Limb (tissue), 2 donors: ENCODE measurements around the gene KCTD11.
A peak's percentile ranks its signal among the peaks of the same experiment; 100 is the strongest.

Source experiments
- DNase-seq, 2 donors: peaks; one replicate each; pipeline ENCODE4 v3.0.0-alpha.2; 2016; ENCODE audit errors: extremely low spot score in 2 of 2

The KCTD11 gene

DNA sequence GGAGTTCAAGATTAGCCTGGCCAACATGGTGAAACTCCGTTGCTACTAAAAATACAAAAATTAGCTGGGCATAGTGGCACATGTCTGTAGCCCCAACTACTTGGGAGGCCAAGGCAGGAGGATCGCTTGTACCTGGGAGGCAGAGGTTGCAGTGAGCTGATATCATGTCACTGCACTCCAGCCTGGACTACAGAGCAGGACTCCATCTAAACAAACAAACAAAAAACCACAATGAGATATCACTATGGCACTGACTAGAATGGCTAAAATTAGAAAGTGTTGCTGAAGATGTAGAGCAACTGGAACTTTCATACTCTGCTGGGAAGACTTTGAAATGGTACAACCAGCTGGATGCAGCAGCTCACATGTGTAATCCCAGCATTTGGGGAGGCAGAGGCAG is 22.4 kb downstream of the KCTD11 start:
- no peak for DNase-seq

DNA sequence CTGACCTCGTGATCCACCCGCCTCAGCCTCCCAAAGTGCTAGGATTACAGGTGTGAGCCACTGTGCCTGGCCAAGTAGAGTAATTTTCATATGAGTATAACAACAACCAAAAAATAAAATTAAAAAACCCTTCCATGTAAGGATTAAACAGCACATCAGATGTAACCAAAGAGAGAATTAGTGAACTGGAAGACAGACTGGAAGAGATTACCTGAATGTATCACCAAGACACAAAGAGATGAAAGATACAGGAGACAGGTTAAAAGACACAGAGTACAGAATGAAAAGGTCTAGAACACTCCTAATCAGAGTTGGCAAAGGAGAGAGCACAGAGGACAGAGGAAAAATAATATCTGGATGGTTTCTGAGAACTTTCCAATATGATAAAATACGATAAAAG is 27.2 kb downstream of the KCTD11 start:
- DNase-seq: no peak

DNA sequence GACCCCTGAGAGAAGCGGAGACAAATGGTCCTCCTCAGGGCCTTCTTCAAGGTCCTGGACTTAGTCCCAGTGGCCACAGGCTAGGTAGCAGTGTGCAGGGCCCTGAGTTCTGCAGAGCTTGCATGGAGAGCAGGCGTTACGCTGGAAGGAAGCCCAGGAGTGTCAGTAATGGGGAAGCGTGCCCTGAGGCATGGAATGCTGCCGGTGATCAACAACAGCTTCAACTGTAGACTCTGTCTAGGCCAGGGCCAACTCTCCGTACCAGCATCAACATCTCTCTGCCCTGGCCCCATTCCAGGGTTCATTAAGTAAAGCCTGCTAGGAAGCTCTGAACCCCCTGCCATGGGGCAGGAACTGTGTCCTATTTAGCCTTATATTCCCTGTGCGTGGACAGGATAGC is 28.4 kb downstream of the KCTD11 start:
- peak in 1 of 2 donors; percentile 43 for DNase-seq

DNA sequence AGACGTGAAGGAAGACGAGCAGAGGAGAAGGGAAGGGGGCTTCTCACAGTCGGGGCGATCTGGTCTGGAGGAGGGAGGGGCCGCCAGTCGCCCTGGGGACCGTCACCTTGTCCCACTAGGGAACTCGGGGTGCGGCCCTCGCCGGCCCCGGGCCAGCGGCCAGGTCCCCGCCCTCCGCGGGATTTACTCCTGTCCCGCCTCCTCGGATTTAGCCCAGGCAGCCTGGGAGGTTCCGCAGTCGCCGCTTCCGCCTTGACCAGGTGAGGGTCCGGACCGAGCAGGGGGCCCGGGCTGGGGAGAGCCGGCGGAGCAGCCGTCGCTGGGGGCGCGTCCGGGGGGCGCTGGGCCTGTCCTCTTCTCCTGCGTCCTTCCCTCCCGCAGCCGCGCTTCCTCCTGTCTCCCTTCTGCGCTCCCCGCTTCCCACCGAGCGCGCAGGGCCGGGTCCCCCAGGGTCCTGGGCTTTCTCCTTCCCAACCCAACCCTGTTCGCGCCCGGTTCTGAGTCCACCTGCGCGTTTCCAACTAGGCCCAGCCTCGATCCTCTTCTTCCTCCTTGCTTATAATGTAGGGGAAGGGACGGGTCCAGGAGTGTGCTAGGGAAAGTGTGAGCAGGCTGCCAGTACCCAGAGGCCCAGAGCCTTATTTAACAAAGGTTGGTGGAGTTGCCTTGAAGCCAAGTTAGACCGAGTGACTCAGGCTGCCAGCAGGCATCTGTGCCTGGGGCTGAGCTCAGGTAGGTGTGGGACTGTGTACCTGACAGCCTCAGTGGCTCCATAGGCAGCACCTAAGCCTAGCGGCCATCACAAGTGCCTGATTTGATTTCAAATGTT is 29.1 kb downstream of the KCTD11 start, which contains the start of gene TNK1:
Gene TNK1, plus strand, starts transcription at position 235 of the 829 bp plus-strand sequence. CDS start 1,838 bp downstream, outside the sequence.
- no peak for DNase-seq

DNA sequence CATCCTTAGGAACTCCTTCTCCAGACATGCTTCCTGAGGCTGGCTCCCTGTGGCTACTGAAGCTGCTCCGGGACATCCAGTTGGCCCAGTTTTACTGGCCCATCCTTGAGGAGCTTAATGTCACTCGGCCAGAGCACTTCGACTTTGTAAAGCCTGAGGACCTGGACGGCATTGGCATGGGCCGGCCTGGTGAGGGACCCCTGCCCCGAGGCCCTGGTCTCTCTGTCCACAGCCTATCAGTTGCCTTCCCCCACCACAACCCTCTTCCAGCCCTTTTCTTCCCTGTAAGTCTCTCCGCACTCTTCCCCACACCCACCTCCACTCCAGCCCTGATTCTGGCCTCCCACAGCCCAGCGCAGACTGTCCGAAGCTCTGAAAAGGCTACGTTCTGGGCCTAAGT is 30.9 kb downstream of the KCTD11 start:
- no peak for DNase-seq

DNA sequence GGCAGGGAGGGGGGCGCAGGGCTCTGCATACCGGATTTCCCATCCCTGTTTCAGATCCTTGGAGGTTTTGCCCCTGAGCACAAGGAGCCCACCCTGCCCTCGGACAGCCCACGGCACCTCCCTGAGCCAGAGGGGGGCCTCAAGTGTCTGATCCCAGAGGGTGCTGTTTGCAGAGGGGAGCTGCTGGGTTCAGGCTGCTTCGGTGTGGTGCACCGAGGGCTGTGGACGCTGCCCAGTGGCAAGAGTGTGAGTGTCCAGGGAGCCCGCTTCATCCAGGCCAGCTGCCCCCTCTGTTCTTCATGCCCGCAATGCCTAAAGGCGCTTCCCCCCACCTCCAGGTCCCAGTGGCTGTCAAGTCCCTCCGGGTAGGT is 31.4 kb downstream of the KCTD11 start:
- no peak for DNase-seq

DNA sequence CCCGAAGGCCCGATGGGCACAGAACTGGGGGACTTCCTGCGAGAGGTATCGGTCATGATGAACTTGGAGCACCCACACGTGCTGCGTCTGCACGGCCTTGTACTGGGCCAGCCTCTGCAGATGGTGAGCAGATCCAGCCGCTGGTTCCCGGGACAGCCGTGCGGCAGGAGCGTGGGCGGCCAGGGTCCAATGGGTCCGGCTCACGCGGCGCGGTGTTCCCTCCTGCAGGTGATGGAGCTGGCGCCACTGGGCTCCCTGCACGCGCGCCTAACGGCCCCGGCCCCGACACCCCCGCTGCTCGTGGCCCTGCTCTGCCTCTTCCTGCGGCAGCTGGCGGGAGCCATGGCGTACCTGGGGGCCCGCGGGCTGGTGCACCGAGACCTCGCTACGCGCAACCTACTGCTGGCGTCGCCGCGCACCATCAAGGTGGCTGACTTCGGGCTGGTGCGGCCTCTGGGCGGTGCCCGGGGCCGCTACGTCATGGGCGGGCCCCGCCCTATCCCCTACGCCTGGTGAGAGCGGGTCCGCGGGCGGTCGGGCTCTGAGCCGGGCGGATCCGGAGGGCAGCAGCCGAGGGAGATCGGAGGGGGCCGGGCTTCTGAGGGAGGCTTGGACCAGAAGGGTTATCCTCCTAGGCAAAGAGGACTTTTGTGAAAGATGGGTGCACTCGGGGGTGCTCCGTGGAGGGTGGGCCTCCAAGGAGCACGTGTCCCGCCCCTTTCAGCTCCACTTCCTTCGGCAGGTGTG is 32.0 kb downstream of the KCTD11 start:
- peak; percentile 37 to 80 for DNase-seq

DNA sequence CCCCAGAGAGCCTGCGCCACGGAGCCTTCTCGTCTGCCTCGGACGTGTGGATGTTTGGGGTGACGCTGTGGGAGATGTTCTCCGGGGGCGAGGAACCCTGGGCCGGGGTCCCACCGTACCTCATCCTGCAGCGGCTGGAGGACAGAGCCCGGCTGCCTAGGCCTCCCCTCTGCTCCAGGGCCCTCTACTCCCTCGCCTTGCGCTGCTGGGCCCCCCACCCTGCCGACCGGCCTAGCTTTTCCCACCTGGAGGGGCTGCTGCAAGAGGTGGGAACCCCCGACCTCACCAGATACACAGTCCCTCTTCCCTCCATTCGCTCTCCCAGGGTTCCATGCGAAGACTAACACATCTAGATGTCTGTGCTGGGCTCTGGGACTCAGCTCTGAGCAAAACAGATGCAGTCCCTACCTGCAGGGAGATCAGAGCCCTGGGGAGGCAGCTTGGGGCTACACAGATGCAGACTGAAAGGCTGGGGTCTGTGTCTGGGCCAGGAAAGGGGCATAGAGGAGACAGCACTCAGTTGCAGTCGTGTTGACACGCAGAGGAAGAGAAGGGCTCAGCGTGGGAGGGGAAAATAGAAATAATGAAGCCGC is 32.6 kb downstream of the KCTD11 start:
- no peak for DNase-seq

DNA sequence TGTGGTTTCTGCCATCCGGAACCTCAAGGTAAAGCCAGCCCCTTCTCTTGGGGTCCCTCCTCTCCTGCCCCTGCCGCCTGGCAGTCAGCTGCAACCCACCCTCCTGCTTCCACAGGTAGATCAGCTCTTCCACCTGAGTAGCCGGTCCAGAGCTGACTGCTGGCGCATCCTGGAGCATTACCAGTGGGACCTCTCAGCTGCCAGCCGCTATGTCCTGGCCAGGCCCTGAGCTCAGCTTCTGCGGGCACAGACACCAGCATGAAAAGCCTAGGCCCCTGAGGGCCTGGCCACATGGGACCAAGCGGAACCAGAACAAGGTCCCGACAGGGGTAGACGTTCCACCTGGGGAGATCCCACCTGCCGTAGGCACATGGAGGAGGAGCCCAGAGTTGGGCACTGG is 36.9 kb downstream of the KCTD11 start:
- no peak for DNase-seq

DNA sequence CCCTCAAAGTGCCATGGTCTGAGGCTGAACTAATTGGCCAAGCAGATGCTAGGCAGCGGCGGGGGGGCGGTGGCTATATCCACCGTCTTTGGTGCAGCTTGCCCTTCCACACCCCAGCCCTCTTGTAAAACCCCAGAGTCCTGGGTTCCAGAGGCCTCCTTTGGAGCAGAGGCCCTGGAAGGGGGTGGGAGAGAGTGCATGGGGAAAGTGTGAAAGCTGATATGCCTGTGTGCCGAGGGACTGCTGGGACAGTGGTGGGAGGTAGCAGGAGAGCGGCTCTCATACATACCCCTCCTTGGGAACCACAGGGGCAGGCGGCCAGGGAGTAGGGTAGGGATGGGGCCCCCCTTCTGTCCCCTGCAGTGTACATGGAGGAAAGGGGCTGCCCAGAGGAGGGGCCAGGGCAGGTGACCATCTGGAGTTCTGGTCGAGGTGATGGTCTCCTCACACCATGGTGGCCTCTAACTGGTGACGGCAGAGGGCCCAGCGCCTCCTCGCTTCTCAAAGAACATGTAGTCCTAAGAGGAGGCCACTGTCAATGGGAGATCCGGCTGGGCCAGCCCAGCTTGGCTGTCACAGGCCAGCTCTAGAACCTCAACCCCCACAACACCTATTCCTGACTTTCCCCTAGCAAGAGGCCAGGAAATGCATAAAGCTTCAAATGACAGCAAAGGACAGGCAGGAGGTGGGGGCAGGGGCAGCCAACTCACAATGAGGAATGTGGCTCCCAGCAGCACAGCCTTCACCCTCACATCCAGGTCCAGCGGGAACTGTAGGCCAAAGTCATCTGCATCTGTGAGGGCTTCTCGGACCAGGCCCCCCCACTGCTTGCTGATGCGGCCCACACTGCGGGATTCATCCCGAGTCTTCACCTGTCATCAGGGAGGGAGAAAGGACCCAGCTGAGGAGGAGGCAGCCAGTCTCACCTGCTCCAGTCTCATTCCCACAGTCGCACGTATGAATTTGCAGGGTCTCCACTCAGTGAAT is 38.3 kb downstream of the KCTD11 start:
- DNase-seq: no peak

DNA sequence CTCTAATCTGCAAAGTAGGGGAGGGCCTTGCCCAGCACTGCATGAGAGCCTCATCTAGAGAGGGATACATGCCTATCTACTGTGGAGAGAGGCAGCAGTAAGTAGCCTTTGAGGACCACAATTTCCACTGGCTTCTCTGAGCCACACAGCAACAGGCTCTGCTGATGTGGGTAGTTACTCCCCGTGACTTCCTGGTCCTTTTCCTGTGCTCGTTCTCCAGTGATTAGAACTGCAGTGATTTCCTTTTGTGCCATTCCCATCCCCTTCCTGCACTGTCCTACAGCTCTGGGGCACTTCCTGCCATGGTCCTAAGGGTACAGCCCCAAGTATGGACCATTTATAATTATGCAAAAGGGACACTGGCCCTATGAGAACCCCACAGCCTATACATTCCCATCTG is 39.3 kb downstream of the KCTD11 start:
- no peak for DNase-seq

DNA sequence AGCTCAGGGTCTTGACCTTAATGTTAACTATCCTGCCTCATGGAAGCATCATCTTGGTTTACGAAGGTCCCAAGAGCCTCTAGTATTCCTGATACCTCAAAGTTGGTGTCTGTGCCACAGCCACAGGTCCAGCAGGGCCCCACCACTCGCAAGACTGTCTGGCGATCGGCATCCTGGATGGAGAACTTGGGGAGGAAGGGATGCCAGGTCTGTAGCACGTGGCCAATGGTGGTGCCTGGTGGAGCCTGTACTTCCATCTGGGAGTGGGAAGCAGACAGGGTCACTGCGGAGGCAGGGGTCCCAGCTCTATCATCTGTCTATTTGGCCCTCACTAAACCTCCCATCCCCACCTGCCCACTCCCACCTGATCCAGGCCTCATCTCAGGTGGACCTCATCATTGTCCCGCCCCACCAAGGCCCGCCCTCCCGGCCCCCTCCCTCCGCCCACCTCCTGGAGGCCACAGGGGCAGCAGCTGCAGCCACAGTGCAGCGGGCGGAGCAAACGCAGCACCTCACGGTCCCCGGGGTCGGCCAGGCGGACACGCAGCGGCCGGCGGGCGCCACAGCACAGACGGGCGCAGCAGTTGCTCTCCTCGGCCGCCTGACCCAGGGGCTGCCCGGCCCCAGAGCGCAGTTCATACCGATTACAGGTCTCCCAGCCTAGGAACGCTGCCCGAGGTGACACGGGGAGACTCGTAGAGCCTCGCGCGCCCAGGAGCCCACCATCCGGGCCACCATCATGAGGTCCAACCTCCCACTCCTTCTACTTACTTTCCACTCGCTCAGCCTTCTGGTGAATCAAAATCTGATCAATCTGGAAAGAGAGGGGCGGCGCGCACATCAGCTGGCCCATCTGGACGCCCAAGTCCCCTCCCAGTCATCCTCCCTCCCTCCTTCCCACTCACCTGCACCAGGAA is 41.0 kb downstream of the KCTD11 start:
- no peak for DNase-seq

DNA sequence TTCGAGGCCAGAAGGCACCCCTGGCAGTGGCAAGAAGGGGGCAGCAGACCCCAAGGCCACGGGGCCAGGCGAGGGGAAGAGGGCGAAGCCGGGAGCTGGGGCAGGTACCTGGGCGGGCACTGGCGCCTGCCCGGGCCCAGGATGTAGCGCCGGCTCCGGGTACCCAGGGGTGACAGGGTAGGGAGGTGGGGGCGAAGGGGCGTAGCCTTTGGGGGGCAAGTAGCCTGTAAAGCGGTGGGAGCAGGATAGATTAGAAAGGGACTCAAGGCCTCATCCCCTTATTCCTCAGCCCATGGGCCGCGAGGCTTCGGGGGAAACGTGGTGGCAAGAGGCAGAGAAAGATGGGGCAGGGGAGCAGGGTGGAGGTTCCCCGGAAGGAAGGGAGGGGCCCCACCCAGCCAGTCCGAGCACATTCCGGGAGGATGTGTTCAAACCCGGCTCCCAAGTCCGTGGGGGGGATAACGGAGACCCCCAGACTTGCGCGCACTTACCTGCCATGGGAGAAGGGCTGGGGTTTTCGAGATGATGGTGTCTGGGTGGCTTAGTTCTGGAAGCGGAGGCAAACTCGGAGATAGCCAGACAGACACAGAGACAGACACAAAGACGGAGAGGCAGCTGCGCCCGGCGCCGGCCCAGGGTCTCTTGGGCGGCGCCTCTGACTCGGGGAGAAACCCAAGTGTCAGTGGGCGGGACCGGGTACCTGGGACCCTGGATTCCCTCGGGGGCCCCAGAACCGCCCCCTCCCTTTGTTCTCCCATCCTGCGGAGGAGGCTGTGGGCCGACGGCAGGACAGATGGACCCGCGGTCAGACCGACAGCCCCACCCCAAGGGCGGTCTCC is 41.9 kb downstream of the KCTD11 start:
- DNase-seq: no peak

DNA sequence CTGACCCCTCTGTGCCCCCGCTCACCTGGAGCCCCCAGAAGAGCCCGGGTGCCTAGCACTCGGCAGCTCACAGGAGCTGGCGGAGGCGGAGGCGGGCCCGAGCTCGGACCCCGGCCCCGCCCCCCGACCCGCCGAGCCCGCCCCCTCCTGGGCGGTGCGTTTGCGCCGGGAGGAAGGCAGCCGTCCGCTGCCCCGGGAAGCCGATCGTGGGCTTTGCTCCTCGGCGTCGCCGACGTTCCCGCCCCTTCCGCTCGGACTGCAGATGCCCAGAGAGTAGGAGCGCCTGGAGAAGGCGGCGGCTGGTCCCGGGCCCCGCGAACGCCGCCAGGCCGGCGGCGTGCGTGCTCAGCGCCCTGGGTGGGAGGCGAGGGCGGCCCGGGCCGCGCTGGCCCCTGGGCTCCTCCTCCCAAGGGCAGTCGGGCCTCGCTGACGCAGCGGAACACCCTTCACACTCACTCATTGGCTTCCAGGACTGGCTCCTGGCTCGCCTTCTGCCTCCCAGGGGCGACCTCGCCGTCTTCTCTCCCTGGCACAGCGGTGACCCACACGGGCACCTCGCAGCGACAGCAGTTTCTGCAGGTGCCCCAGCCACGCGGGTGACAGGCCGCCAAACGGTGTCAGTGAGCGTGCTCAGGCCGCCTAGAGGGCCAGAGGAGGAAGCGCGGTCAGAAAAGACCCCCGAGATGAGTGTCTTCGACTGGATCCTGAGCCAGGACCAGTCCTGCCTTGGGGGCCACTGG is 42.7 kb downstream of the KCTD11 start, which contains the start of gene PLSCR3:
Gene PLSCR3, minus strand, starts transcription at position 74 of the 740 bp plus-strand sequence. CDS start 415 bp downstream, outside the sequence.
- DNase-seq: peak; percentile 82 to 92

DNA sequence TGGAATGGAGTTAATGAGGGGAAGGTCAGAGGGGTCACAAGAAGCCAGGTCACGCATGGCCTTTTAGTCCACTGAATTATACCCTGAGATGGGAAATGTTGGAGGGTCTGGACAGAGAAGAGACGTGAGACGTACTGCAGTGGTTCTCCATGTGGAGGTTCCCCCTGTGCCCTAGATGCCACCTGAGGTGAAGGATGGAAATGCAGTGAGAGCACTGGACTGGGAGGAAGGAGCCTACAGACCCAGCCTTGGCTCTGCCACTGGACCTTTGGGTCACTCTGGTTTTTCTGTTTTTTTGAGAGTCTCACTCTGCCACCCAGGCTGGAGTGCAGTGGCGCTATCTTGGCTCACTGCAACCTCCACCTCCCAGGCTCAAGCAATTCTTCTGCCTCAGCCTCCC is 44.2 kb downstream of the KCTD11 start:
- no peak for DNase-seq

DNA sequence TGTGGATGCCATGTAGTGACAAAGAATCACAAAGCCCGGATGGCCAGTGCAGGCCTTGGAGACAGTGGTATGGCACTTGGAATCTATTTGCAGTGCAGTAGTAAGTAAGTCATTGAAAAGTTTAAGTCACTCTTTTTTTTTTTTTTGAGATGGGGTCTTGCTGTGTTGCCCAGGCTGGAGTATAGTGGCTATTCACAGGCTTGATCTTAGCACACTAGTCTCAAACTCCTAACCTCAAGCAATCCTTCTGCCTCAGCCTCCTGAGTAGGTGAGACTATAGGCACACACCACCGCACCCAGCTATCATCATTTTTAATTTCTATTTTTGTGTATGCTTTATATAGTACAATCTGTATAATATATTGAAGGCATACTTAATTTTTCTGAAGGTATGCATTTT is 46.6 kb downstream of the KCTD11 start:
- no peak for DNase-seq

DNA sequence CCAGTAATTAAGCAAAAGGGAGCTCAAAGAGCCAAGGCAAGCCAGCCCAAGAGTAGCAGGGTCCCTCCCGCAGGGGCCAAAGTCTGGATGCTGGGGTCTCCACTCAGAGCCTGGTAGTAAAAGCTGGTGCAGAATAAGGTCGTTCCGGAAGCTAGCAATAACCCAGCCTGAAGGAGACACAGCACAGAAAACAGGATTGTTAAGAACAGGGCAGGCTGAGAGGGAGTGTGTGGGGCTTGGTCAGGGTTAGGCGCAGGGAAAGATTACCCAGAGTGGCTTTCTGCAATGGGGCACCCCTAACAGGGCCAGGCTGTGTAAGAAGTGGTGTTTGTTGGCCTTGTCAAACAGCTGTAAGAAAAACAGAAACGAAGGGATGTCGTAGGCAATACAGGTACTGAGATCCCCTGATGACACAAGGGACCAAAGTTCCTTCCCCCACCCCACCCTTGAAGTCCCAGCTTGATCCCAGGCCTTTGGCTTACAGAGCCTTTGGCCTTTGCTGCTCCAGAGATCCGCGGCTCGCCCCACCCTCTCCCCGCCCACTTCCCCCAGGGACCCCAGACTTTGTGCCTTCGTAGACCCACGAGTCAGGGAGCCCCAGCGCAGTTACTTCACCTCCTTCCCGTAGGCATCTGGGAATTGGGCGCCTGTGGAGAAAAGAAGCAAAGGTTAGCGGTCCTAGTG is 51.2 kb downstream of the KCTD11 start:
- peak in 1 of 2 donors; percentile 23 for DNase-seq

DNA sequence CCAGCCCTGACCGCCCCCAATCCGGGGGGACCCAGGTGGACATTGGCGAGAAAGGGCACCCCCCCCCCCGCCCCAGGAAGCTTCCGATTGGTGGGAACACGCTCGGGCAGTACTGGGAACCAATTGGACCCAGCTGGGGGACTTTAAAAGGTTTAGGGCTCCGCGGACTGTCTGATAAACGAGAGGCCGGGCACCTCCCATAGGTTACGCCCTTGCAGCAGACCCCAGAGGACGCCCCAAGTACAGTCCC is 51.7 kb downstream of the KCTD11 start:
- DNase-seq: peak in 1 of 2 donors; percentile 36
